HepG2 (cell line): ENCODE measurements around the gene TRIM28. TPM values are rescaled to one million over a fixed set of nuclear protein-coding genes. Genes with fewer than 3 reads are reported as not detected.

ENCODE experiments used
- AHDC1 ChIP-seq: sonication (generic); formaldehyde crosslinking; IDR thresholded peaks from 2 replicates; pipeline ENCODE4 v1.5.1; 2020; ENCODE audit warnings: mild to moderate bottlenecking, missing genetic modification reagents, borderline replicate concordance
- CBX2 ChIP-seq, 2 experiments: fragments of 200-600 bp in 1 of 2; sonication (generic); formaldehyde crosslinking in 1 of 2; IDR thresholded peaks; 2 replicates each; pipeline versions ENCODE4 v1.7.0 to v1.8.1; 2018 to 2022; ENCODE audit warnings: low read depth in 2 of 2, low read length in 1 of 2, mild to moderate bottlenecking in 1 of 2, missing genetic modification reagents in 1 of 2
- GLMP ChIP-seq: sonication (generic); formaldehyde crosslinking; IDR thresholded peaks from 2 replicates; pipeline ENCODE4 v1.9.0; 2021; ENCODE audit warnings: missing genetic modification reagents, mild to moderate bottlenecking, borderline replicate concordance
- HNRNPL ChIP-seq: fragments of 200-400 bp; formaldehyde crosslinking; IDR thresholded peaks from 2 replicates; pipeline ENCODE4 v1.6.1; 2017; ENCODE audit warnings: mild to moderate bottlenecking, low read depth, low read length
- NCOR1 ChIP-seq: fragments of 200-600 bp; sonication (generic); IDR thresholded peaks from 2 replicates; pipeline ENCODE4 v1.7.0; 2017; ENCODE audit warnings: antibody characterized with exemption, low read length, borderline replicate concordance
- NFIC ChIP-seq: IDR thresholded peaks from 2 replicates; pipeline ENCODE4 v1.6.1; 2012; ENCODE audit warnings: mild to moderate bottlenecking, low read length, inconsistent platforms
- SCMH1 ChIP-seq: sonication (generic); formaldehyde crosslinking; IDR thresholded peaks from 2 replicates; pipeline ENCODE4 v1.9.0; 2021; ENCODE audit warnings: missing genetic modification reagents, mild to moderate bottlenecking, borderline replicate concordance
- TFAP4 ChIP-seq: sonication (generic); IDR thresholded peaks from 2 replicates; pipeline ENCODE4 v1.6.1; 2016; ENCODE audit warnings: low read depth, borderline replicate concordance
- YY1 ChIP-seq: IDR thresholded peaks from 2 replicates; pipeline ENCODE4 v1.6.1; 2011; ENCODE audit warnings: low read length, low read depth, moderate library complexity, mild to moderate bottlenecking; ENCODE audit not compliant: insufficient read depth, insufficient replicate concordance
- ZBTB20 ChIP-seq: sonication (generic); formaldehyde crosslinking; IDR thresholded peaks from 2 replicates; pipeline ENCODE4 v1.8.1; 2023; ENCODE audit warnings: missing genetic modification reagents, low read depth, mild to moderate bottlenecking, borderline replicate concordance
- ZNF180 ChIP-seq: sonication (generic); formaldehyde crosslinking; IDR thresholded peaks from 2 replicates; pipeline ENCODE4 v1.4.0; 2020; ENCODE audit warnings: low read depth, missing genetic modification reagents, borderline replicate concordance
- ZNF20 ChIP-seq: sonication (generic); formaldehyde crosslinking; IDR thresholded peaks from 2 replicates; pipeline ENCODE4 v1.4.0; 2020; ENCODE audit warnings: mild to moderate bottlenecking, moderate library complexity, missing genetic modification reagents
- ZNF614 ChIP-seq: IDR thresholded peaks from 2 replicates; pipeline ENCODE4 v1.6.1; 2018; ENCODE audit warnings: missing biosample characterization, missing genetic modification reagents, inconsistent platforms, borderline replicate concordance
- ZNF615 ChIP-seq: sonication (generic); formaldehyde crosslinking; IDR thresholded peaks from 2 replicates; pipeline ENCODE4 v1.5.0; 2020; ENCODE audit warnings: mild to moderate bottlenecking, missing genetic modification reagents, borderline replicate concordance
- ZNF616 ChIP-seq: sonication (generic); formaldehyde crosslinking; IDR thresholded peaks from 2 replicates; pipeline ENCODE4 v1.5.0; 2020; ENCODE audit warnings: low read depth, mild to moderate bottlenecking, missing genetic modification reagents
- polyA plus RNA-seq, 8 experiments: library from polyadenylated mRNA; depleted of rRNA in 3 of 8; stranded (reverse) in 7 of 8; unstranded in 1 of 8; fragments of >200 nt; fragmentation: Illumina TruSeq in 4 of 8; extraction: Trizol in 4 of 8; gene quantifications; 2 replicates each; pipeline versions ENCODE4 v1.2.1 to v1.2.3, GENCODE V29; 2011 to 2016; ENCODE audit warnings: low read depth in 4 of 8, missing spikeins in 1 of 8, mixed read lengths in 1 of 8; ENCODE audit not compliant: insufficient read depth in 1 of 8
- total RNA-seq, 5 experiments: library from RNA; depleted of rRNA; stranded (reverse); fragments of >200 nt; fragmentation: Illumina TruSeq; extraction: Trizol; gene quantifications; 2 replicates each; pipeline ENCODE4 v1.2.3, GENCODE V29; 2016; ENCODE audit warnings: low read depth in 1 of 5
- TF ChIP-seq, protein P1 (sequence below): sonication (generic); formaldehyde crosslinking; IDR thresholded peaks from 2 replicates; pipeline ENCODE4 v1.4.0; 2020; ENCODE audit warnings: missing genetic modification reagents

The TRIM28 gene
- total and polyA plus RNA-seq, 2 of the 13 experiments (the other 11 are each of a cell fraction or from before 2014, with no cell fraction given) = 361 to 439 TPM

GRCh38 chr19:58575183-58576041 lies 31.5 kb downstream of the TRIM28 start (continued):
- TF ChIP-seq AHDC1 (CRISPR knock-in tag) (no peak), GLMP (CRISPR knock-in tag) (no peak), NCOR1 (no peak), YY1 (peak; percentile 55), SCMH1 (CRISPR knock-in tag) (no peak), ZBTB20 (CRISPR knock-in tag) (peak; percentile 82), CBX2 (IDR thresholded peaks at IDR 0.05; ENCODE audit: low read depth, low read length) (no peak), CBX2 (CRISPR knock-in tag; IDR thresholded peaks at IDR 0.05; ENCODE audit: low read depth) (no peak), ZNF615 (no peak), HNRNPL (0 out of 2 replicates have a peak, but pooled peaks have one; percentile 66), ZNF614 (peak; percentile 58; the same call in 1 of the 2 replicates), NFIC (no peak), TFAP4 (peak; percentile 44; the same call in 1 of the 2 replicates), ZNF180 (0 out of 2 replicates have a peak, but pooled peaks have one; percentile 17), ZNF20 (CRISPR knock-in tag) (peak; percentile 64; the same call in 1 of the 2 replicates), ZNF616 (no peak; the same call in 1 of the 2 replicates)
- TF ChIP-seq, protein P1, sequence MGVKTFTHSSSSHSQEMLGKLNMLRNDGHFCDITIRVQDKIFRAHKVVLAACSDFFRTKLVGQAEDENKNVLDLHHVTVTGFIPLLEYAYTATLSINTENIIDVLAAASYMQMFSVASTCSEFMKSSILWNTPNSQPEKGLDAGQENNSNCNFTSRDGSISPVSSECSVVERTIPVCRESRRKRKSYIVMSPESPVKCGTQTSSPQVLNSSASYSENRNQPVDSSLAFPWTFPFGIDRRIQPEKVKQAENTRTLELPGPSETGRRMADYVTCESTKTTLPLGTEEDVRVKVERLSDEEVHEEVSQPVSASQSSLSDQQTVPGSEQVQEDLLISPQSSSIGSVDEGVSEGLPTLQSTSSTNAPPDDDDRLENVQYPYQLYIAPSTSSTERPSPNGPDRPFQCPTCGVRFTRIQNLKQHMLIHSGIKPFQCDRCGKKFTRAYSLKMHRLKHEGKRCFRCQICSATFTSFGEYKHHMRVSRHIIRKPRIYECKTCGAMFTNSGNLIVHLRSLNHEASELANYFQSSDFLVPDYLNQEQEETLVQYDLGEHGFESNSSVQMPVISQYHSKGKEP (CRISPR knock-in tag) = no peak
